T47D (cell line): ENCODE results near the gene FSTL4.

Experiments used
- DNase-seq, 2 experiments: peaks; one replicate each; pipeline versions ENCODE4 v3.0.0 to v3.0.0-alpha.2; 2011 to 2012; ENCODE audit warnings: low read depth in 1 of 2, low spot score in 1 of 2
- JUND ChIP-seq: IDR thresholded peaks from 2 replicates; pipeline ENCODE4 v1.6.1; 2012; ENCODE audit warnings: low read depth
- in situ Hi-C: cut with HindIII; loops from 2 replicates; pipeline ENCODE4 v1.10.0; 2016; ENCODE audit warnings: low sequenced_read_pairs, low pct_unique_long_range_greater_than_20kb

Gene FSTL4

DNA sequence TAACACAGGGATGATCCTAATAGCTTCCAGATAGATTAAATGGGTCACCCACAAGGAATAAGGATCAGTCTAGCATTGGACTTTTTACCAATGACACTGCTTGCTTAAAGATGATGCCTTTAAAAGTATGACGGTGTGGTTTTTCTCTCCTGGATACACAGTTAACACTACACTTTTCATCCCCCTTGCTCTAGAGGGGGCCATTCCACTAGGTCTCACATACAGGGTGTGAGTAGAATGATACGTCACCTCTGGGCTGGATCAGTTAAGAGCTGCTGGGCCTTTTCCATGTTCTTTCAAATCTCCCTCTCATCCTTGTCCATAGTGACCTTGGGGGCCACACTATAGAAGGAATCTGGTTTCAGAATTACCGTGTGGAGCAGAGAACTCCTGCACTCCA is 140.6 kb downstream of the FSTL4 start:
- in situ Hi-C loops: no loop called here
- no peak for DNase-seq
- TF ChIP-seq JUND: no peak

DNA sequence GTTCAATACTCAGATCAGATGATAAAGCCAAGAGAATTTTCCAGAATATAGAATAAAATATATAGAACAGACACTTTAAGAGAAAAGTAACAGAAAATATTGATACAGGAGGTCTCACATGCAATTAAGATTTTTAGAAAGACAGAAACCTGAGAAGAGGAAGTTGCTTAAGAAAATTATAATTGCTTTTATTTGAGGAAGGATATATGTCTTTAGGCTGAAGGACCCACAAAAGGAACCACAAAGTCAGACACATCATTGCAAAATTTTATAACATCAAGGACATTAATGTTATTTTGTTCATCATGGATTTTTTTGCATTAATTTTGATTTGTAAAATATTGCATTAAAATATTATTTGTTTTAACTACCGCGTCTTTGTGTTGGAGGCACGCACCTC is 141.5 kb downstream of the FSTL4 start:
- in situ Hi-C loops: no loop called here
- no peak for TF ChIP-seq JUND
- no peak for DNase-seq

DNA sequence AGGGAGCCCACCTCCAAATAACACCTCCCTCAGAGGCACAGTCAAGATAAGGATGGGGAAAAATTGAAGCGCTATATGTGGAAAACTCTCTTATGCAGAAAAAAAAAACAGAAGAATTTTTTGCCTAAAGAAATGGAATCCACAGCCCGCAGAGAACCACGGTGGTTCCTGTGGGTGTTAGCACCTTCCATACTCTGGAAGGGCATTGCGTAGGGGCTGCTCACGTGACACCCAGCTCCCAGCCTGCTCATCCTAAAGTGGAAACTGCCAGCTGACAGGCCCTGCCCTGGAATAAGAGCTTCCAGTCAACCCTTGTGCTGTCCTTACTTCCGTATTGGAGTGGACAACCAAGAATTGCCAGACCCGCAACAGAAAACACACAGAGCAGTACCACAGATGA is 142.5 kb downstream of the FSTL4 start:
- no peak for TF ChIP-seq JUND
- no peak for DNase-seq
- in situ Hi-C loops: no loop called here

DNA sequence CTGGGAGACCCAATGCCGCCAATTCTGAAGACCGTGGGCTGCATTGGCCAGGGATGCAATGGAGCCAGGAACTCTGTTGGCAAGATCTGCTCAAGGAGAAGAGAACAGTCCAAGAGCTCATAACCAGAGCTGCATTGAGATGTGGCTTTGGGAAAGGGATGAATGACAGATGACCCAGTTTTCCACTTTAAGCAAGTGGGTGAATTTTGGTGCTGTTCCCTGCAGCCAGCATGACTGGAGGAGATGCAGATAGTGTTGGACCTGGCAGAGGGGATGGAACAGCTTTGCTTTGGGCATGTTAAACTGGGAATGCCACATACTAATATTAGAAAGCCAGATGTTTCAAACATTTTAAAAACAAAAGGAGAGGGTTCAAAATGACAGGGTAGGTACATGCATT is 143.1 kb downstream of the FSTL4 start:
- in situ Hi-C loops: no loop called here
- TF ChIP-seq JUND: no peak

DNA sequence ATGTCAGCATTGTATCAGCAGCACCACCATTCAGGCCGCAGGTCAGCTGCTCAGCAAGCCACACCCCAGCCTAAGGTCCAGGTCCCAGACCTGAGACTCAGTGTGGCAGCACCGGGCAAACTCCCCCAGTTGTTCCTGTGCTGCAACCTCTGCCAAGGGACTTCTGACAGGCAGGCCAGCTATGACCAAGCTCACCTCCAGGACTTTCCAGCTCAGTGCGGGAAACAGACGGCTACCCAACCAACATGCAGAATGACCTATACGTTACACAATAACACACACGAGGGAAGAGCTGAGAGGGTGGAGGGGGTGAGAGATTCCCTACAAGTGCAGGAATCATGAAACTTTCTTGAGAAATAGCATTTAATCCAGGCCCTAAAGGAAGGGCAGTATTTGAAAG is 143.7 kb downstream of the FSTL4 start:
- no peak for DNase-seq
- no peak for TF ChIP-seq JUND
- in situ Hi-C loops: no loop called here

More for the DNA sequence above, 143.1 kb downstream of the FSTL4 start:
- DNase-seq: no peak

DNA sequence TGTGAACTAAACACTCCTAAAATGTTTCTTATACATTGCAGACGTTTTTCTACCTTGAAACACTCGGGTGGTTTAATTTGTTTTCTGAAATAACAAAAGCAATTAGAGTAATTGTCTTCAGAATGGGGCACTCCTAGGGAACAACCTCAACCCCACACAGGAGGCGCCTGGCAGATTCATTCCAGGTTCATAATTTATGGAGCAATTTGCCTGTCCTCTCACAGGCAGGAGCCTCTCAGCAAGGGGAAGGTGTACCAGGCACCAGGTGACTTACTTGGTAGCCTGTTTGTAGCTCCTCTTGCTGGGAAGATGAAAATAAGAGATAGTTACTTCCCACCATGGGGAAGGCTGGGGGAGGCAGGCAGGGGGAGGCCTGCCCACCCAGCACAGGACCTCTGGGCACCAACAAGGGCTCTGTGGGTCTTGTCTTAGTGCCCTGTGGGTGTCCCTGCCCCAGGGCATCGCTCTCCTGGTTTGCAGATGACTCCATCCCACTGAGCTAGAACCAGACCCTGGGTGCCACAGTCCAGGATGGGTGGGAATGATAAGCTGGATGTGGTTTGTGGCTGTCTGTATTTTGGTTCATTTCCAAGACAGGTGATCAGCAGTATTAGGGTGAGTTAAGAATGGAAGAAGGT is 144.4 kb downstream of the FSTL4 start:
- TF ChIP-seq JUND: no peak
- no peak for DNase-seq
- in situ Hi-C loops: no loop called here

DNA sequence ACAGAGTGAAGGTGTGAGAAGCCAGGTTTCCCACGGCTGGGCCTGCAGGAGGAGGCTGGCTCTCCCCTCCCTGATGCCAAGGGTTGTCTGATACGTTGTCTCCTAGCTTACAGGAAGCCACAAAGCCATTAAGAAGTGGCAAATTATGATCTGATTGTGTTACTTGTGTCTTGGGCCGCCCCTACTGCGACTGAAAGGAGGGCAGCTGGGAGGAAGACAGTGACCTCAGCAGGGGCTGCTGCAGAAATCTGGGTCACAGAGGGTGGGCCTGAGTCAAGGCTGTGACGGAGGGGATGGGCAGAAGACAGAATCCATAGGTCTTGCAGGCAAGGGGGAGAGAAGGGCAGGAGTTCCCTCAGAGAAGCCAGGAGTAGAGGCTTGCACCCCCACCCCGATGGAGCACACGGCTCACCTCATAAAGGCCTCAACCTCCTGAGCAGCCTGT is 145.0 kb downstream of the FSTL4 start:
- no peak for TF ChIP-seq JUND
- in situ Hi-C loops: no loop called here

DNA sequence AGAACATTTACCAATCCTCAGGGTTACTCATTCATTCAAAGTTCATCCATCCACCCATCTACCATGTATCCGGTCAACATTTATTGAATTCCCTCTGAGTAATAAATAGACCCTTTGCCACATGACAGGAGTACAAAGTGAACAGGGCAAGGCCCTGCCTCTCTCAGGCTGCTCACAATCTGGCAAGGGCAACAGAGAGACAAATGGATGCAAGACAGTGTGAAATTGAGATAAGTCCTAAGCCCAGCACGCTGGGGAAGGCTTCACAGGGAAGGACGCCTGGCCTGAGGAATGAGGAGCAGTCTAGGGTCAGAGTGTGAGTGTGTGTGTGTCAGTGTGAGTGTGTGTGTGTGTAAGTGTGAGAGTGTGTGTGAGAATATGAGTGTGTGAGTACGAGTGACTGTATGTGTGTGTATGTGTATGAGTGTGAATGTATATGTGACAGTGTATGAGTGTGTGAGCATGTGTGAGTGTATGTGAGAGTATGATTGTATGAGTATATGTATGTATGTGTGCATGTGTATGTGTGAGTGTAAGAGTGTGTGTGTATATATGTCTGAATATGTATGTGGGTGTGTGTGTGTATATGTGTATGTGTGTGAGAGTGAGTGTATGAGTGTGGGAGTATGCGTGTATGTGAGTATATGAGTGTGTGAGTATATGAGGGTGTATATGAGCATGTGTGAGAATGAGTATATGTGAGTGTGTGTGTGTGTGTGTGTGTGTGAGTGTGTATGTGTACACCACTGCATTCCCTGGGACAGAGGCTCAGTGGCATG is 145.6 kb downstream of the FSTL4 start:
- in situ Hi-C loops: no loop called here
- DNase-seq: no peak
- TF ChIP-seq JUND: no peak

More for the DNA sequence above, 145.0 kb downstream of the FSTL4 start:
- DNase-seq: no peak

DNA sequence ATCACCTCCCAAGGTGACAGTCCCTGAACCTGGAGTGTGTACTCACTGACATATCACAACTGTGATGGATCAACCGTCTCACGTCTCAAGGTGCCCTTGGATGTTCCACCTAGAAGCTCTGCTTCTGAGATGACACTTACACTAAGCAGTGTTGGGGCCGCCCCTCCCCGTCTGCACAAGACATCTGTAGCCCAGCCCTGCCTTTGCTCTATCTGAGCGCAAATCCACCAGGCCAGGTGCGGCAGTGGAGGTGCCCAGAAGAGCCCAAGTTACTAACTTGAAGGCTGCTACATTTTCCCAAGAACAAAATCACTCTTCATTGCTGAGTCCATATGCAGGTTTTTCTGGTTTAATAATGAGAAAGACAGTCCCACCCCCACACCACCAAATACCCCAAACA is 148.3 kb downstream of the FSTL4 start:
- DNase-seq: no peak
- in situ Hi-C loops: no loop called here
- TF ChIP-seq JUND: no peak

DNA sequence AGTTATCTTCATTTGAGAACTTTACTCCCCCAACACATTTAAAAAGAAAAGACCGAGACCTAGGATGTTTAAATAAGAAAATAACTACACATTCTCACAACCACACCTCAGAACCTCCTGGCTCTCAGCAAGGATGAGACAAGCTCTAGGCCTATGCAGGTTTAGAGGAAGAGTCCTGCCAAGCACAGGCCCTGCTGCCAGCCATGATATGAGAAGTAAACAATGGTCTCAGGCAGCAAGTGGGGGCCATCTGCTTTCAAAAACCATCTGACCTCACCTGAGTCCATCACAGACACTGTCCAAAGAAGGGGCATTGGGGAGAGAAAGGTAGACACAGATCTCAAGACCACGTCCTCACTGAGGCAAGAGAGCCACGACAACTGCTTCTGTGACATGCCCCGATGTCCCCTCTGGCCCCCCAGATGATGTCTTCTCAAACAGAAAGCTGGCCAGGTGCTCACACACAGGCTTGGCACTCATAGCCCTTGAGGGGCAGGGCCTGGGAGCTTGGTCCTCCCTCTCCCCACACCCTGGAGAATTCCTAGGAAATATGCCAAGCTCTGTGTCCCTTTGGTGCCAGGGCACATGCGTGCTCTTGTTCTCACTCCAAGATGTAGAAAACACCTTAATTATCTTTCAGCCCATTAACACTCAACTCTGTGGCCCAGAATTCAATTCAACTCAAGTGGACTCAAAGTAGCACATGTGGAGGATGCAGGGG is 150.4 kb downstream of the FSTL4 start:
- in situ Hi-C loops: no loop called here
- DNase-seq: no peak
- no peak for TF ChIP-seq JUND

DNA sequence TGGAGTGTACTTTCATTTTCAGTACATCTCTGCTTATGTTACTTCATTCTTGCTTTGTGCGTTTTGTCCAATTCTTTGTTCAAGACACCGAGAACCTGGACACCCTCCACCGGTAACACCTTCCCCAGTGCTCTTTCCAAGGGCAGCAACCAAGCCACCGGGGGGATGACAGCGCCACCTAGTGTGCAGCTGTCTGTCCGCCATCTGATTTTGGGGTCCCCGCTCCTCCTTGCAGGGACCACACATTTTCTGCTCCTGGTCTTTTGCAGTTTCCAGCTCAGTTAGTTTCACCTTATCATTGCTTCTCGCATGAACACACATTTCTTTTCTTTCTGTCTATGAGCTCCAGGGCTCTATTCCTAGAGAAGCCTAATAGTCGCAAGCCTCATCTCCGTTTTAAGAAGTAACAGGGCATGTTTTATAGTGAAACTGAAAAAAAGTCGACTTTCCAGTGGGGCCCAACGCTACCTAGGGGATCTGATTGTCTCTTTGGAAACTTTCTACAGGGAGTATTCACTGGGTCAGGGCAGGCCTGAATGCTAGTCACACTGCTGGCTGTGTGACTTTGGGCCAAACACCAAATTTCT is 152.1 kb downstream of the FSTL4 start:
- DNase-seq: peak; percentile 53 to 64
- in situ Hi-C loops: no loop called here
- no peak for TF ChIP-seq JUND

DNA sequence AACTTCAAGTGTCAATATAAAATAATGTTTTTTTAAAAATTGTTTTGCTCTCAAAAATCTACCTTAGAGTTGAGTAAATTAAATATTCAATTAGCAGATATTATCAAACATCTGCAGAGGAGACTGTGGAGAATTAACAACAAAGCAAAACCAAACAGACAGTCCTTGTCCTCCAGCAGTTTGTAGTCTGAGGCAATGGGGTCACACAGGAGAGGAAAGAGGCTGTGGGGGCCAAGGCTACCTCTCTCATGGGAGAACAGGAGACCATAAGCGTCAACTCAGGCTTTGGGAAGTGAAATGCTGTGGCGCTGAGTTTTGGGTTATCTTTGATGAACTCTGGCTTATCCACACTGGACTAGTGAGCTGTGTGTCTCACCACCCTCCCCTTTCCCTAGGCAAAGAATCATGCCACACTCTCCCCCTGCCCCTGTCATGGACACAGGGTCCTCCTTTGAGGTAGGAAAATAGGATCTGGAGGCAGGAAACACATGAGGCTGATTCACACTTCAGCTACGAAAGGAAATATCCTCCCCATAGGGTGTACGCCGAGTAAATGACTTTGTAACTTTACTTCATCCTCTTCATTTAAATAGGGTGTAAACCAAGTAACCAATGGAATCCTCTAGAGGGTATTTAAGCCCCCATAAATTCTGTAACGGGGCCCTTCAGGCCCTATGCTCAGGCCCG is 152.7 kb downstream of the FSTL4 start:
- DNase-seq: no peak
- TF ChIP-seq JUND: no peak
- in situ Hi-C loops: no loop called here
